ENCODE results near the gene BPIFB3.

Gene BPIFB3, protein sequence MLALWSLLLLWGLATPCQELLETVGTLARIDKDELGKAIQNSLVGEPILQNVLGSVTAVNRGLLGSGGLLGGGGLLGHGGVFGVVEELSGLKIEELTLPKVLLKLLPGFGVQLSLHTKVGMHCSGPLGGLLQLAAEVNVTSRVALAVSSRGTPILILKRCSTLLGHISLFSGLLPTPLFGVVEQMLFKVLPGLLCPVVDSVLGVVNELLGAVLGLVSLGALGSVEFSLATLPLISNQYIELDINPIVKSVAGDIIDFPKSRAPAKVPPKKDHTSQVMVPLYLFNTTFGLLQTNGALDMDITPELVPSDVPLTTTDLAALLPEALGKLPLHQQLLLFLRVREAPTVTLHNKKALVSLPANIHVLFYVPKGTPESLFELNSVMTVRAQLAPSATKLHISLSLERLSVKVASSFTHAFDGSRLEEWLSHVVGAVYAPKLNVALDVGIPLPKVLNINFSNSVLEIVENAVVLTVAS

DNA sequence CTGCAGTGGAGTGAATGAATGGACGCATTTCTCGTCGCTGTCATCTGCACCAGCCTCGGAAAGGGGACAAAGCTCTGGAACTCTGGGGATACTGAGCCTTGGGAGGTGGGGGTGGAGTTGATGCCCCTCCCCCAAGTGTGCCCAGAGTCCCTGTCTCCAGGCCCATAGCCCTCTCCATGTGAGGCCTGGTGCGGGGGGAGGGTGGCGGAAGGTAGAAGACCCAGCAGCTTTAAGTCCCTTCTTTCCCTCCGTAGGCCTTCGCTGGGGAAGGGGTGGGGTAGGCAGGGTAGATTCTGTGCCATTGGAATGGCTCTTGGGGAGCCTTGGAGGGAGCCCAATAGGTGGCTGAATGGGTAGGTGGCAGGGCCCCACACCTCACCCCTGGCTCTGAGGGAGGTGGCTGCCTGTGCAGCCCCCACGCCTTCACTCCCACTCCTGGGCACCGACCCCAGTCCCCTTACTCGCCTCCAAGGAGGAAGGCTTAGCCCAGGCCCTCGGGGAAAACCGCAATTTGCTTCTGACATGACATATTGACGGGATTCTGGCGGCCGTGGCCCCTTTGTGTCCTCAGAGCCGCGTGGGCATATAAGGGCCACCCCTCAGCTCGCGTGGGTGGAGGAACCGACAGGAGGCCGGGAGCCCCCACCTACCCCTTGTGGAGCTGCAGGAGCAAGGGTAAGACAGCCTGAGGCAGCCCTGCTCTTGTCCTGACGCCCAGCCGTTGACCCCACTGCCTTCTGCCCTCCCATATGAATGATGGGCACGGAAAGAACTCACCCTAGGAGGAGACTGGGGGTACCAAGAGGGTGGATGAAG is at the start of gene BPIFB3:
TSS of gene BPIFB3 (plus strand) at position 613 of the 816 bp plus-strand sequence. CDS start 1,533 bp downstream, outside the sequence.
- H3K4me3 ChIP-seq (replicated peaks in 1 of 2; ENCODE audit: low read depth in 2 of 2, low read length in 2 of 2): no peak within 1 kb of the TSS
- TF ChIP-seq, protein P1, sequence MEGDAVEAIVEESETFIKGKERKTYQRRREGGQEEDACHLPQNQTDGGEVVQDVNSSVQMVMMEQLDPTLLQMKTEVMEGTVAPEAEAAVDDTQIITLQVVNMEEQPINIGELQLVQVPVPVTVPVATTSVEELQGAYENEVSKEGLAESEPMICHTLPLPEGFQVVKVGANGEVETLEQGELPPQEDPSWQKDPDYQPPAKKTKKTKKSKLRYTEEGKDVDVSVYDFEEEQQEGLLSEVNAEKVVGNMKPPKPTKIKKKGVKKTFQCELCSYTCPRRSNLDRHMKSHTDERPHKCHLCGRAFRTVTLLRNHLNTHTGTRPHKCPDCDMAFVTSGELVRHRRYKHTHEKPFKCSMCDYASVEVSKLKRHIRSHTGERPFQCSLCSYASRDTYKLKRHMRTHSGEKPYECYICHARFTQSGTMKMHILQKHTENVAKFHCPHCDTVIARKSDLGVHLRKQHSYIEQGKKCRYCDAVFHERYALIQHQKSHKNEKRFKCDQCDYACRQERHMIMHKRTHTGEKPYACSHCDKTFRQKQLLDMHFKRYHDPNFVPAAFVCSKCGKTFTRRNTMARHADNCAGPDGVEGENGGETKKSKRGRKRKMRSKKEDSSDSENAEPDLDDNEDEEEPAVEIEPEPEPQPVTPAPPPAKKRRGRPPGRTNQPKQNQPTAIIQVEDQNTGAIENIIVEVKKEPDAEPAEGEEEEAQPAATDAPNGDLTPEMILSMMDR (IDR thresholded peaks at IDR 0.05; ENCODE audit: low read depth, low read length): no peak
- no peak for DNase-seq (ENCODE audit: low read depth in 2 of 2)

DNA sequence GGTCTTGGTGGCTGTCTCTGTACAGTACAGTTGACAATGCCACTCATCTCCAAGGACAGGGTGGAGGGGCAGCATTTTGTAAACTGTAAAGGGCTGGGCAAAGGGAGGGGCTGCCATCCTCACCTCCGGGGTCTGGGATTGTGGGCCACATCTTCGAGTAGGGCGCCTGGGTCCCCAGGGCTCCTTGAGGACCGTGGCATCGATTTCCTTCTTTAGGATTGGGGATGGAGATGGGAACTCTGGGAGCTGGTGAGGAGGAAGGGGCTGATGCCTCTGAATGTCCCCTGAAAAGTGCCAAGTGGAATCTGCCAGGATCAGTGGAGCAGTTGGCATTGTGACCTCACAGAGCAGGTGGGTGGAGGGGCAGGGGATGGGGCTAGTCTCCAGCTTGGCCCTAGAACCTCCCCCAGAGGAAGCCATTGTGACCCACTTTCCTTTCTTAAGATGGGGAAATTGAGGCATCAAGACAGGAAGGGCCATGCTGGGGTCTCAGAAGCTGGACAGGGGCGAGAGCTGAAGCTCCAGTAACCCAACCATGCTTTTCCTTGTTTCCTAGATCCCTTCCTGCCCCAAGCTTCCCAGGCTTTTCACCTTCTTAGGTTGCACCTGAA is 49.5 kb upstream of the BPIFB3 start, which contains the start of gene SUN5:
TSS of gene SUN5 (minus strand) at position 293 of the 611 bp plus-strand sequence. CDS start at position 200, 93 bp downstream.
- no peak within 1 kb of the TSS for H3K4me3 ChIP-seq (replicated peaks in 1 of 2; ENCODE audit: low read depth in 2 of 2, low read length in 2 of 2)
- DNase-seq (ENCODE audit: low read depth in 2 of 2): no peak
- TF ChIP-seq, protein P1 (IDR thresholded peaks at IDR 0.05; ENCODE audit: low read depth, low read length): no peak

DNA sequence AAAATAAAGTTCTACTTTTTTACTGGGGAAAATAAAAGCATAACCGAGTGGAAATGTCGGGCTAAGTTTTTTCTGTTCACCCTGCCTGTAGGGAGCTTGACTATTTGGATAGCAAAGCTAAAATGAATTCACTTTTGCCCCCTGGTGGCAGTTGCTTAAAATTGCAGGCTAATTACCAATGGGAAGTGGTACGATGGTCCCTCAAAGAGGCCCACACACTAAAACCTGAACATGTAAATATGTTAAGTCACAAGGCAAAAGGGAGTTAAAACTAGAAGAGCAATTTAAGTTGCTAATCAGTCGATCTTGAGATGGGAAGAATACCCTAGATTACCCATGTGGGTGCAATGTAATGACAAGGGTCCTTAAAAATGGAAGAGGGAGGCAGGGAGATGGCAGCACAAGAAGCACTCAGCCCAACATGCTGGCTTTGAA is 48.6 kb upstream of the BPIFB3 start:
- TF ChIP-seq, protein P1 (IDR thresholded peaks at IDR 0.05; ENCODE audit: low read depth, low read length): peak; percentile 39
- no peak overlapping the region for H3K4me3 ChIP-seq (replicated peaks in 1 of 2; ENCODE audit: low read depth in 2 of 2, low read length in 2 of 2)
- peak in 1 of 2 donors; percentile 25 for DNase-seq (ENCODE audit: low read depth in 2 of 2)

DNA sequence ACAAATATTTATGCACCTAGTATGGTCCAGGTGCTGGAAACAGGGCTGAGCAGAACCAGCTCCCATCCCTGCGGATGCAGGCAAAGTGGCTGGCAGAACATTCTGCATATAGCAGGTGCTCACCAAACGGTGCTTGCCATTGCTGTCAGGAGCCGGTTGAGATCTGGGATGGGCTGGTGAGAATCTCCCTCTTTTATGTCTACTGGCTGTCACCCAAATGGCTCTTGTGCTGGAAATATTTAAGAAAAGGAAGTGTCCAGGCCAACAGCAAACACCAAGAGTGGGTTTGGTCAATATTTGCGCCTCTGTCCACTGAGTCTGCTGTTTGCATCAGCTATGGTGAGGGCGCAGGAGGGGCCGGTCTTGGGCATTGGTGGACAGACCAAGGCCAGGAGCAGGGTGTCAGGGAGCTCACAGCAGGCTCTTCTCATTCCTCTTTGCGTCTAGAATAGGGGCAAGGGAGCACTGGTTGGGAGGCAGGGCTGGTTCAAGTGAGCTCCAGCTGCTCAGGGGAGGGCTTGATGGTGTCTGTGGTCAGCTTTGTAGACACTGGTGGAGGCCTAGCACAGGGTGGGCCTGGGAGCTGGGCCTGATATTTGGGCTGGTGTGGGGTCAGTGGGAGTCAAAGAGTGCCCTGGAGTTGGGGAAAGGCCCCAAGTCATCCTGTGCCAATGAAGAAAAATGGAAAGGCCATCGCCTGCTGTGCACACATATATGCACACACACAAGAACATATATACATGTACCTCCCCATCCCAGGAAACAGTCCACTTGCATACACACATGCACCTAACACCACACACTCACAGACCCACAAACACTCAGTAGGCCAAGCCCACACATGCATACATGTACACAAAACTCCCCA is 47.6 kb upstream of the BPIFB3 start:
- TF ChIP-seq, protein P1 (IDR thresholded peaks at IDR 0.05; ENCODE audit: low read depth, low read length): no peak
- H3K4me3 ChIP-seq (replicated peaks in 1 of 2; ENCODE audit: low read depth in 2 of 2, low read length in 2 of 2): no peak overlapping the region
- no peak for DNase-seq (ENCODE audit: low read depth in 2 of 2)

DNA sequence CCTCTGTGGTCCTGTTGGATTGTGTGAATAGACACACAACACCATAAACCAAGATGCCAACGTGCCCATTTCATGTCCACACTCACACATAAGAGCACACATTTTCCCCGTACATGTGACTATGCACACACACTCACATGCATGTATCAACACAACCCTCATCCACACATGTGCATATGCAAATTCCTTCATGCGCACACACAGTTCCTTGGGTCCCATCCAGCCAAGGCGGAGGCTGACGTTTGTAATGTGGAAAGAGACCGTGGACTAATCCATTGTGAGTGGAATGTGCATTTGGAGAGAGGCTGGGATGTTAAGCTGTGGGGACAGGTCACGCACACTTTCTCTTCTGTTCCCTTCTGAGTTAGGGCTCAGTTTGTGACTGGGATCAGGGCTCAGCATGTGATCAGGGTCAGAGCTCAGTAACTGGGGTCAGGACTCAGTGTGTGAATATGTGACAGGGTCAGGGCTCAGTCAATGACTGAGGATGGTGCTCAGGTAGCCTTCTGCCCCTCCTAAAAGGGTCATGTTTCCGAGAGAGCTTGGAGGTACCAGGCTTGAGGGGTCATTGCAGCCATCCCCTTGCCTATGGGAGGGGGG is 46.8 kb upstream of the BPIFB3 start:
- no peak overlapping the region for H3K4me3 ChIP-seq (replicated peaks in 1 of 2; ENCODE audit: low read depth in 2 of 2, low read length in 2 of 2)
- DNase-seq (ENCODE audit: low read depth in 2 of 2): no peak
- TF ChIP-seq, protein P1 (IDR thresholded peaks at IDR 0.05; ENCODE audit: low read depth, low read length): no peak

Measured in cardiac fibroblast (primary cell).